ENCODE data around the gene SAA1.

DNA sequence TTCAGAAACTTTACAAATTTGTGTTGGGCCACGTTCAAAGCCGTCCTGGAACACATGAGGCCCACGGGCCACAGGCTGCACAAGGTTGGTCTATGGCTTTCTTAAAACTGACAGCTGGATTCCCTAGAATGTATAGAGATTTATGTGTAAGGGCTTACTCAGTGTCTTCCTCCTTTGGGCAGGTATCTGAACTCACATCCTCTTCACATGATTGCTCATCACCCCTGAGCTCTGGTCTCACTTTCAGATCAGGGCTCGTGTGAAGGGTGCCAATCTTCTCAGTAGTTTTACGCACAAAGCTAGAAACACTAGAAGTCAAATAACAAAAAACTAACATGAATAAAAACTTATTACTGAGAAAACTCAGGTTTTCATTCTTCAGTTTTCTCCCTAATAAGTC is 28.8 kb downstream of the SAA1 start:
- TF ChIP-seq NFIC (IDR thresholded peaks at IDR 0.05; ENCODE audit: low read depth, low read length) = no peak
- no peak for TF ChIP-seq EP300 (IDR thresholded peaks at IDR 0.05; ENCODE audit: borderline replicate concordance in 1 of 2, control insufficient read depth in 1 of 2, low read depth in 2 of 2, low read length in 2 of 2)
- TF ChIP-seq SREBF1 (IDR thresholded peaks at IDR 0.05; ENCODE audit: low read length) = no peak

All from GM12878 (cell line).